Astrocyte (in vitro differentiated cells and primary cell): ENCODE results near the gene KXD1. TPM values are rescaled to one million over a fixed set of nuclear protein-coding genes. Genes with fewer than 3 reads are reported as not detected.

ENCODE experiments used
- DNase-seq: peaks from one replicate; pipeline ENCODE4 v3.0.0-alpha.2; 2010; ENCODE audit warnings: low read depth
- FAIRE-seq: peaks from 2 replicates; lab custom pipeline; 2011; peaks lifted over from hg19 to GRCh38; lab: Jason Lieb, UNC
- H2AFZ ChIP-seq: 2 replicates; pipeline ENCODE4 v1.6.0; 2012; ENCODE audit warnings: low read depth, low read length, inconsistent platforms
- H3K27ac ChIP-seq: 2 replicates; pipeline ENCODE4 v1.5.1; 2011; ENCODE audit warnings: low read depth, low read length, inconsistent platforms
- H3K27me3 ChIP-seq: 2 replicates; pipeline ENCODE4 v1.6.0; 2011; ENCODE audit warnings: low read length, inconsistent platforms; ENCODE audit not compliant: insufficient read depth
- H3K36me3 ChIP-seq: 2 replicates; pipeline ENCODE4 v1.5.1; 2011; ENCODE audit warnings: low read length, inconsistent platforms; ENCODE audit not compliant: insufficient read depth
- H3K4me1 ChIP-seq: 2 replicates; pipeline ENCODE4 v1.5.1; 2011; ENCODE audit warnings: low read length, inconsistent platforms; ENCODE audit not compliant: insufficient read depth
- H3K4me2 ChIP-seq: 2 replicates; pipeline ENCODE4 v1.6.0; 2012; ENCODE audit warnings: low read length, inconsistent platforms
- H3K4me3 ChIP-seq: 2 replicates; pipeline ENCODE4 v1.5.1; 2011; ENCODE audit warnings: low read depth, mild to moderate bottlenecking, low read length, inconsistent platforms; ENCODE audit not compliant: insufficient read depth
- H3K79me2 ChIP-seq: 2 replicates; pipeline ENCODE4 v1.6.0; 2012; ENCODE audit warnings: mild to moderate bottlenecking, low read length, inconsistent platforms; ENCODE audit not compliant: insufficient read depth
- H3K9ac ChIP-seq: 2 replicates; pipeline ENCODE4 v1.6.0; 2012; ENCODE audit warnings: mild to moderate bottlenecking, low read length, inconsistent platforms
- H3K9me3 ChIP-seq: 2 replicates; pipeline ENCODE4 v1.5.1; 2012; ENCODE audit warnings: low read depth, mild to moderate bottlenecking, low read length, inconsistent platforms; ENCODE audit not compliant: insufficient read depth
- H4K20me1 ChIP-seq: 2 replicates; pipeline ENCODE4 v1.6.0; 2012; ENCODE audit warnings: low read length, inconsistent platforms; ENCODE audit not compliant: insufficient read depth
- H3K27ac Mint-ChIP-seq: one replicate; pipeline ENCODE4 v1.8.0; 2021; ENCODE audit warnings: mild to moderate bottlenecking, mixed read lengths; ENCODE audit not compliant: unreplicated experiment
- H3K27me3 Mint-ChIP-seq: one replicate; pipeline ENCODE4 v1.8.0; 2021; ENCODE audit warnings: low read depth, mixed read lengths; ENCODE audit not compliant: unreplicated experiment
- H3K36me3 Mint-ChIP-seq: one replicate; pipeline ENCODE4 v1.8.0; 2021; ENCODE audit warnings: low read depth, mixed read lengths; ENCODE audit not compliant: unreplicated experiment
- H3K4me1 Mint-ChIP-seq: one replicate; pipeline ENCODE4 v1.8.0; 2021; ENCODE audit warnings: low read depth, mixed read lengths; ENCODE audit not compliant: unreplicated experiment
- H3K4me3 Mint-ChIP-seq: one replicate; pipeline ENCODE4 v1.8.0; 2021; ENCODE audit warnings: mild to moderate bottlenecking, moderate library complexity, mixed read lengths; ENCODE audit not compliant: unreplicated experiment
- H3K9me3 Mint-ChIP-seq: one replicate; pipeline ENCODE4 v1.8.0; 2021; ENCODE audit warnings: mild to moderate bottlenecking, mixed read lengths; ENCODE audit not compliant: unreplicated experiment
- EZH2 ChIP-seq: IDR thresholded peaks from 2 replicates; pipeline ENCODE4 v1.6.1; 2012; ENCODE audit warnings: mild to moderate bottlenecking, low read length, inconsistent platforms; ENCODE audit not compliant: insufficient read depth
- total RNA-seq: library from RNA; stranded (reverse); gene quantifications from 2 replicates; pipeline ENCODE4 v1.2.1, GENCODE V29; 2021
- TF ChIP-seq, protein P1 (sequence below): IDR thresholded peaks from 2 replicates; pipeline ENCODE4 v1.5.1; 2011; ENCODE audit warnings: low read depth, mild to moderate bottlenecking, inconsistent platforms, low read length, moderate library complexity; ENCODE audit not compliant: insufficient read depth

Gene KXD1
- total RNA-seq, 1 donor from 2014 or later, result 80.2 TPM

DNA sequence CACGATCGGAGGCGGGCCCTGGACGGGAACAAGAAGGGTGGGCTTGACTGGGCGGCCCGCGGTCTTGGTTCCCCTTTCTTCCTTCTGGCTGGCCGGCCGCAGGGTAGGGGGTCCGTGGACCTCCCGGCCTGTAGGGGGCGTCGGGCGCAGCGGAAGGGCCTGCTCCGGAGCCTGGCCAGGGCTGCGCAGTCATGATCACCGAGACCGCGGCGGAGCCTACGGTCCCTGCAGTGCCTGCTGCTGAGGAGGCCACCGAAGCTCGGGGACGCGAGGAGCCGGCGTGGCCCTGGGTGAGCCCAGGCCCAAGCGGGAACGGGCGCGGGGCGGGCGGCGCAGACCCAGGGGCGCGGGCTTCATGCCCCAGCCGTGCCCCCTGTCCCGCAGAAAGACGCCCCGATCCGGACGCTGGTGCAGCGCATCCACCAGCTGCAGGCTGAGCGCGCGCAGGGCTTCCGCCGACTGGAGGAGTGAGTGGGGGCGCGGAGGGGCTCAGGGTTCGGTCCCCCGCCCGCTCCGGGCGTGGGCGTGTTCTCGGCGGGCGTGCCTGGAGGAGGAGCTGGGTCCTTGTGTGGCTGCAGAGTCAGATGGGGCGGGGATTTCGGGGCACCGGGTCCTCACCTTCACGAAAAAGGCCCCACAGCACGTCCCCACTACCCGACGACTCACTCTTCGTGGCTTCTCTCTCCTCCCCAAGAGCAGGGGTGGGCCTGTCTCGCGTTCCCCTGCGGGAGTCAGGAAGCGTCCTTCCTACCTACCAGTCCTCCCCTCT lies 31.1 kb downstream of the KXD1 start, which contains the start of gene REX1BD:
Gene REX1BD (plus strand): TSS at position 188 of the 769 bp plus-strand sequence. CDS start 4 bp downstream, at position 192.
- no peaks in the 10 kb centered on the region for H3K9me3 Mint-ChIP-seq
- H3K4me1 Mint-ChIP-seq, result peaks cover 9% of the 10 kb centered on the region
- FAIRE-seq, result no peak
- Histone ChIP-seq H3K9me3 (no peaks in the 10 kb centered on the region), H3K4me2 (peak within 1 kb of the TSS; percentile 93), H2AFZ (peak within 1 kb of the TSS; percentile 73), H3K27me3 (no peaks in the 10 kb centered on the region), H4K20me1 (peaks cover 30% of the 10 kb centered on the region), H3K9ac (peak within 1 kb of the TSS; percentile 77), H3K36me3 (no peaks in the 10 kb centered on the region), H3K79me2 (no peaks in the 10 kb centered on the region), H3K4me1 (peaks cover 13% of the 10 kb centered on the region), H3K4me3 (peak within 1 kb of the TSS; percentile 74), H3K27ac (peak within 1 kb of the TSS; percentile 63)
- peak; percentile 59 for DNase-seq
- H3K27ac Mint-ChIP-seq, result peak within 1 kb of the TSS; percentile 84
- peak within 1 kb of the TSS; percentile 86 for H3K4me3 Mint-ChIP-seq
- TF ChIP-seq, protein P1, sequence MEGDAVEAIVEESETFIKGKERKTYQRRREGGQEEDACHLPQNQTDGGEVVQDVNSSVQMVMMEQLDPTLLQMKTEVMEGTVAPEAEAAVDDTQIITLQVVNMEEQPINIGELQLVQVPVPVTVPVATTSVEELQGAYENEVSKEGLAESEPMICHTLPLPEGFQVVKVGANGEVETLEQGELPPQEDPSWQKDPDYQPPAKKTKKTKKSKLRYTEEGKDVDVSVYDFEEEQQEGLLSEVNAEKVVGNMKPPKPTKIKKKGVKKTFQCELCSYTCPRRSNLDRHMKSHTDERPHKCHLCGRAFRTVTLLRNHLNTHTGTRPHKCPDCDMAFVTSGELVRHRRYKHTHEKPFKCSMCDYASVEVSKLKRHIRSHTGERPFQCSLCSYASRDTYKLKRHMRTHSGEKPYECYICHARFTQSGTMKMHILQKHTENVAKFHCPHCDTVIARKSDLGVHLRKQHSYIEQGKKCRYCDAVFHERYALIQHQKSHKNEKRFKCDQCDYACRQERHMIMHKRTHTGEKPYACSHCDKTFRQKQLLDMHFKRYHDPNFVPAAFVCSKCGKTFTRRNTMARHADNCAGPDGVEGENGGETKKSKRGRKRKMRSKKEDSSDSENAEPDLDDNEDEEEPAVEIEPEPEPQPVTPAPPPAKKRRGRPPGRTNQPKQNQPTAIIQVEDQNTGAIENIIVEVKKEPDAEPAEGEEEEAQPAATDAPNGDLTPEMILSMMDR, result peak; percentile 51
- no peak for TF ChIP-seq EZH2
- H3K36me3 Mint-ChIP-seq, result no peaks in the 10 kb centered on the region
- H3K27me3 Mint-ChIP-seq, result peaks cover 5% of the 10 kb centered on the region

DNA sequence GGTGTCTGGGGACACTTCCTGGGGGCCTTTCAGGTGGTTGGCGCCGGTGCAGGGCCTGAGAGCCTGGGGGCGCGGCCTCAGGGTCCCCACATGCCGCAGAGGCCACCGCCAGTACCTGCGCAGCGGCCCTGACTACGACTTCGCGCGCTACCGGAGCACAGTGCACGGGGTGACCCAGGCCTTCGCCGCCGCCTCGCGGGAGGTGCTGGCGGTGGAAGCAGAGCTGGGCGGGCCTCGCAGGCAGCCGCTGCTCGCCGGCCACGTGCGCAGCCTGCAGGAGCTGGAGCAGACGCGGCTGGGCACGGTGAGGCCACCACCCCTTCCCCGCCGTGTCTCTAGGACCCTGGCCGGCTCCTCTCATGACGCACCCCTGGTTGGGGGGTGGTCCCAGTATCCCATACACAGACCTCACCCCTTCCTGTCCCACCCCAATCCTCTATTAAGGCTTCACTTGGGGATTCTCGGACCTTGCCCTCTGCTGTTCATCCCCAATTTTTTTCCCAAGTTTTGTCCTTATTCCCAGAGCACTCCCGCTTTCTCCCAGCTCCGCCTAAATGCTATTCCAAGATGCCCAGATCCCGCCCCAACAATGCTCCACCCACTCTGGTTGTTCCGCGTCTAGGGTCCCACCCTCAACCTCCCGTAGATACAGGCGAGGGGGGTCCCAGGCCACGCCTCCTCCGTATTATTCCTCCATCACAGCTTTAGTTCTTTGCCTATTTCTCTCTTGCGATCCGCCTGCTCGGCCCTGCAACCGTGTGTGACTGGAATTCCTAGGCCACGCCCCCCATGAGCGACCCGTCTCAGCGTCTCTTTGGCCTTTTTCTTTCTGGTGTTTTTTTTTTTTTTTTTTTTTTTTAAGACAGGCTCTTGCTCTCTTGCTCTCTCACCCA lies 32.0 kb downstream of the KXD1 start:
- peaks cover under 1% of the 10 kb centered on the region for H3K27me3 Mint-ChIP-seq
- peak; percentile 46 for DNase-seq

More for the DNA sequence above, 32.0 kb downstream of the KXD1 start:
- no peak for FAIRE-seq
- Histone ChIP-seq H3K36me3 (no peaks in the 10 kb centered on the region), H2AFZ (peak overlapping the region; percentile 73), H3K4me1 (peaks cover 16% of the 10 kb centered on the region), H3K9ac (peak overlapping the region; percentile 77), H3K27ac (peak overlapping the region; percentile 63), H3K79me2 (no peaks in the 10 kb centered on the region), H3K4me2 (peak overlapping the region; percentile 93), H3K4me3 (peak overlapping the region; percentile 74), H3K9me3 (no peaks in the 10 kb centered on the region), H4K20me1 (peaks cover 30% of the 10 kb centered on the region), H3K27me3 (no peaks in the 10 kb centered on the region)
- H3K36me3 Mint-ChIP-seq, result no peaks in the 10 kb centered on the region
- H3K27ac Mint-ChIP-seq, result peak overlapping the region; percentile 84
- no peak for TF ChIP-seq EZH2
- TF ChIP-seq, protein P1, result no peak
- peaks cover 10% of the 10 kb centered on the region for H3K4me1 Mint-ChIP-seq
- no peaks in the 10 kb centered on the region for H3K9me3 Mint-ChIP-seq
- peak overlapping the region; percentile 86 for H3K4me3 Mint-ChIP-seq
